Lung (tissue), 12 donors: ENCODE data around the gene METTL27. TPM values are rescaled to one million over a fixed set of nuclear protein-coding genes. Genes with fewer than 3 reads are reported as not detected.
A peak's percentile ranks its signal among the peaks of the same experiment; 100 is the strongest.
"Not testable (repeated sequence)": the region's sequence is repeated elsewhere in the genome, so short reads cannot be mapped to it uniquely, and the experiment has no call there.

Source experiments
- ATAC-seq: fragments of 200-7000 bp; cut with Tn5 transposase; one replicate; pipeline ENCODE4 v1.9.1; 2020; ENCODE audit warnings: moderate number of reproducible peaks; ENCODE audit not compliant: insufficient read depth, low FRiP score
- DNase-seq, 3 donors: peaks; one replicate each; pipeline ENCODE4 v3.0.0-alpha.2; 2013 to 2017
- H3K27ac ChIP-seq, 2 donors: one replicate each; pipeline ENCODE4 v1.5.1; 2013; ENCODE audit warnings: mild to moderate bottlenecking in 2 of 2, moderate library complexity in 2 of 2, control low read depth in 1 of 2, inconsistent platforms in 1 of 2, low read depth in 1 of 2, low read length in 1 of 2
- H3K27me3 ChIP-seq, 3 donors: one replicate each; pipeline ENCODE4 v1.5.1; 2013; ENCODE audit warnings: low read length in 2 of 3; ENCODE audit not compliant: control insufficient read depth in 3 of 3, insufficient read depth in 3 of 3
- H3K36me3 ChIP-seq, 4 donors: one replicate each; pipeline ENCODE4 v1.5.1; 2013; ENCODE audit warnings: low read length in 4 of 4, mild to moderate bottlenecking in 1 of 4, moderate library complexity in 1 of 4; ENCODE audit not compliant: control insufficient read depth in 4 of 4, insufficient read depth in 4 of 4
- H3K4me1 ChIP-seq, 5 donors: one replicate each; pipeline ENCODE4 v1.5.1; 2013; ENCODE audit warnings: low read length in 5 of 5, mild to moderate bottlenecking in 2 of 5, moderate library complexity in 1 of 5; ENCODE audit not compliant: control insufficient read depth in 5 of 5, insufficient read depth in 5 of 5
- H3K4me3 ChIP-seq: one replicate; pipeline ENCODE4 v1.5.1; 2013; ENCODE audit warnings: mild to moderate bottlenecking, control low read depth, moderate library complexity
- H3K9ac ChIP-seq, 2 donors: one replicate each; pipeline ENCODE4 v1.5.1; 2013; ENCODE audit warnings: low read length in 2 of 2, control low read depth in 1 of 2; ENCODE audit not compliant: insufficient read depth in 1 of 2
- H3K9me3 ChIP-seq, 4 donors: one replicate each; pipeline ENCODE4 v1.5.1; 2013; ENCODE audit warnings: low read length in 3 of 4, mild to moderate bottlenecking in 1 of 4, moderate library complexity in 1 of 4; ENCODE audit not compliant: control insufficient read depth in 4 of 4, insufficient read depth in 3 of 4
- WGBS, 2 donors: extraction: QIAGEN DNeasy Blood & Tissue Kit; methylation state at CpG; one replicate each; pipeline ENCODE4 v1.1.7; 2013; 5-methylcytosine and 5-hydroxymethylcytosine counted together
- polyA plus RNA-seq, 2 donors: library from polyadenylated mRNA; stranded (reverse); fragments of 200-250 nt; gene quantifications; one replicate each; pipeline ENCODE4 v1.2.1, GENCODE V29; 2013
- total RNA-seq, 2 donors: library from RNA; depleted of rRNA in 1 of 2; stranded (reverse); fragments of >200 nt in 1 of 2; gene quantifications; one replicate each; pipeline ENCODE4 v1.2.1, GENCODE V29; 2014 to 2021
- TF ChIP-seq, protein P1 (sequence below): IDR thresholded peaks from 2 replicates; pipeline ENCODE4 v1.5.1; 2012; ENCODE audit warnings: mild to moderate bottlenecking; ENCODE audit errors: control extremely low read depth, extremely low read depth
- donor health status: control.
- donor health status: control.
- donor health status: Bipolar disorder and iron deficiency.
- donor health status: healthy.
- donor health status: DM: yes; HTN: yes; CAD: no.

METTL27 gene
- total and polyA plus RNA-seq, 4 donors = 2.3 to 22.1 (median 5.1) TPM

DNA sequence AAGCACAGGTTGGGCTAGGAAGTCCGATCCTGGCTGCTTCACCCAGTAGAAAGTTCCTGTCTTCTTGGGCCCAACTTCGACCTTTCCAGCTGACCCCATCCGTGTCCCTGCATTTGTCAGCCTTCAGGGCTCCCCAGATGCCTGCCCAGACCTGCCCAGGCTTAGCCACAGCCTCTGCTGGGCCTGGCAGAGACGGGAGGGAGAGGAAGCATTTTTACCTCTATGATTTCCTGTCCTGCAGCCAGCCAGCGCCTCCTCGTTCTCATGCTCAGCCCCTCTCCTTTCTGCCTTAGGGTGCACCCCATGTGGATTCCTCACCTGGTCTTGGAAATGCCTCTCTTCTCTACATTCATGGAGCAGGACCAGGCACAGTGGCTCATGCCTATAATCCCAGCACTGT lies 3.7 kb downstream of the METTL27 start:
- H3K9me3 ChIP-seq = no peaks in the 10 kb centered on the region
- H3K9ac ChIP-seq = no peak overlapping the region
- 36 to 52% methylated on average over 6 of the region's 6 CpGs for WGBS, 2 donors
- no peak overlapping the region for H3K4me3 ChIP-seq
- no peak overlapping the region for H3K27ac ChIP-seq
- ATAC-seq = no peak
- TF ChIP-seq, protein P1, sequence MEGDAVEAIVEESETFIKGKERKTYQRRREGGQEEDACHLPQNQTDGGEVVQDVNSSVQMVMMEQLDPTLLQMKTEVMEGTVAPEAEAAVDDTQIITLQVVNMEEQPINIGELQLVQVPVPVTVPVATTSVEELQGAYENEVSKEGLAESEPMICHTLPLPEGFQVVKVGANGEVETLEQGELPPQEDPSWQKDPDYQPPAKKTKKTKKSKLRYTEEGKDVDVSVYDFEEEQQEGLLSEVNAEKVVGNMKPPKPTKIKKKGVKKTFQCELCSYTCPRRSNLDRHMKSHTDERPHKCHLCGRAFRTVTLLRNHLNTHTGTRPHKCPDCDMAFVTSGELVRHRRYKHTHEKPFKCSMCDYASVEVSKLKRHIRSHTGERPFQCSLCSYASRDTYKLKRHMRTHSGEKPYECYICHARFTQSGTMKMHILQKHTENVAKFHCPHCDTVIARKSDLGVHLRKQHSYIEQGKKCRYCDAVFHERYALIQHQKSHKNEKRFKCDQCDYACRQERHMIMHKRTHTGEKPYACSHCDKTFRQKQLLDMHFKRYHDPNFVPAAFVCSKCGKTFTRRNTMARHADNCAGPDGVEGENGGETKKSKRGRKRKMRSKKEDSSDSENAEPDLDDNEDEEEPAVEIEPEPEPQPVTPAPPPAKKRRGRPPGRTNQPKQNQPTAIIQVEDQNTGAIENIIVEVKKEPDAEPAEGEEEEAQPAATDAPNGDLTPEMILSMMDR = no peak
- H3K36me3 ChIP-seq = no peaks in the 10 kb centered on the region
- H3K27me3 ChIP-seq = no peaks in the 10 kb centered on the region
- peaks cover 0 to 8% (median 0%) of the 10 kb centered on the region in 5 donors for H3K4me1 ChIP-seq
- DNase-seq = no peak

DNA sequence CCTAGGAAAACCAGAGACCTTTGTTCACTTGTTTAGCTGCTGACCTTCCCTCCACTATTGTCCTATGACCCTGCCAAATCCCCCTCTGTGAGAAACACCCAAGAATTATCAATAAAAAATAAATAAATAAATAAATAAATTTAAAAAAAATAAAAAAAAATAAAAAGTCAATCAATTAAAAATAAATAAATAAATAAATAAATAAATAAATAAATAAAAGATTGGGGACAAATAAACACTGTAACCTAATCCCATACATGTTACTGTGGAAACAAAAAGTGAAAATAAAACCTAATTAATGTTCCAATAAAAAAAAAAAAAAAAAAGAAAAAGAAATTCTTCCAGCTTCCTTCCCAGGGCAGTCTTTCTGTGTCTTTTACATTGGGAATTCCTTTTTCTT lies 5.1 kb downstream of the METTL27 start:
- H3K4me3 ChIP-seq, H3K27me3 ChIP-seq, DNase-seq, H3K27ac ChIP-seq, H3K36me3 ChIP-seq, H3K4me1 ChIP-seq, H3K9ac ChIP-seq, ATAC-seq, H3K9me3 ChIP-seq: not testable (repeated sequence)

DNA sequence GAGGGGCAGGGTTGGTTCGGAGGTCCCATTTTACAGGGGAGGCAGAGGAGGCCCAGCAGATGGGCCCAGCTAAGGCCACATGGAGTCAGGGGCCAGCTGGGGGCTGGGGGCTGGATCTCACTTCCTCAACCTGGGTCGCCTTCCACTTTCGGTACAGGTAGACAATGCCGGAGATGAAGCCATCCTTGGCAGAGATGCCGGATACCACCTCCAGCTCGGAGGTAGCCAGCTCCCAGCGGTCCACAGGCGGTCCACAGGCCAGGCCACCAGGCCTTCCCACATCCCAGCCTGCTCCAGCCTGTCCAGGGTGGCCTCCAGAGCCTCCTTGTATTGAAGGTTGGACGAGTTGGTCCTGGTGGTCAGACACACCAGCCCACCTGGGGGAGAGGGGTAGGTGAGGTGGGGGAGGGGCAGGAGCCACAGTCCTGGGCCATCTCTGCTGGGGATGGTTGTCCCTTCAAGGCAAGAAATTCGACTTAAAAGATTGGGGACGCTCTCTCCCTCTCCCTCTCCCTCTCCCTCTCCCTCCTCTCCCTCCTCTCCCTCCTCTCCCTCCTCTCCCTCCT lies 7.6 kb downstream of the METTL27 start:
- H3K27me3 ChIP-seq = peaks cover 0 to 5% (median 3%) of the 10 kb centered on the region in 3 donors
- DNase-seq = no peak
- TF ChIP-seq, protein P1 = no peak

DNA sequence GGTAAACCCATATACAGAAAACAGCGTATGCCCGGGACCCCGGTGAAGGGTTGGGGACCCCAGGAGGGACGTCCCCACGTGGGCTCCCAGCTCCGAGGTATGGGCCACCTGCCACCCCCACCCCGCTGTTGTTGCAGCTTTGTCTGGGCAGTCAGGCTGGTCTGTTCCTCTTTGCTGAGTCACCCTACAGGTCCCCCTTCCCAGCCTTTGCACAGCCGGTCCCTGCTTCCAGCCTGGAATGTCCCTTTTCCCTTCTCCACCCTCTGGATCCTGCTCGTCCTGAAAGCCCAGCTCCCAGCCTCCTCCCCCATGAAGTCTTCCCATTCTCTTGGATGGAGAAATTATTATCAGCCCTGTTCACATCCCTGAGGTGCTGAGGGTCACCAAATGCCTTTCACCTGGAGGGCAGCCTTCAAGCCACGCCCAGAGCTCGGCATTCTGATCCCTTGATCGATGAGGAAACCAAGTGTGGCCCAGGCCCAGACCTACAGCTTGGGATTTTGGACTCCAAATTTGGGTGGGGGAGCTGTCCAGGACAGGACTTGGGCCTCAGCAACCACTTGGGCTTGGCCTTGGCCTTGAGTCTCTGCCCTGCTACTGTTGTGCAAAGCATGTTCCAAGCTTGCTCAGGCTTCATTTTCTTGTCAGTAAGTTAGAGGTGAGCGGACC lies 8.9 kb downstream of the METTL27 start:
- TF ChIP-seq, protein P1 = no peak
- 57 to 71% methylated on average over 13 of the region's 13 CpGs for WGBS, 2 donors
- ATAC-seq = no peak
- H3K27me3 ChIP-seq = peaks cover 0 to 5% (median 3%) of the 10 kb centered on the region in 3 donors
- H3K4me3 ChIP-seq = no peak overlapping the region
- no peak for DNase-seq
- H3K27ac ChIP-seq = peak overlapping the region in 1 of 2 donors; percentile 77
- H3K4me1 ChIP-seq = peaks cover 0 to 10% (median 9%) of the 10 kb centered on the region in 5 donors
- H3K36me3 ChIP-seq = no peaks in the 10 kb centered on the region
- H3K9me3 ChIP-seq = no peaks in the 10 kb centered on the region
- no peak overlapping the region for H3K9ac ChIP-seq

More for the DNA sequence above, 7.6 kb downstream of the METTL27 start:
- Histone ChIP-seq H3K9ac (no peak overlapping the region), H3K4me3 (no peak overlapping the region), H3K36me3 (no peaks in the 10 kb centered on the region), H3K4me1 (peaks cover 0 to 6% (median 2%) of the 10 kb centered on the region in 5 donors), H3K9me3 (no peaks in the 10 kb centered on the region), H3K27ac (no peak overlapping the region)
- no peak for ATAC-seq
- WGBS, 2 donors = 88 to 93% methylated on average over 10 to 11 of the region's 11 CpGs
